ENCODE data around the gene ARMC5.
A peak's percentile ranks its signal among the peaks of the same experiment; 100 is the strongest.

The ARMC5 gene

GRCh38 chr16:31461201-31461920, 2.1 kb downstream of the ARMC5 start:
- DNase-seq (ENCODE audit: low read depth), result no peak

- DNase-seq (ENCODE audit: low read depth), result no peak
Observed at GRCh38 chr16:31461921-31462804, 2.9 kb downstream of the ARMC5 start.

- DNase-seq (ENCODE audit: low read depth), result no peak
Observed at GRCh38 chr16:31464348-31464769, 5.1 kb downstream of the ARMC5 start.

- no peak for DNase-seq (ENCODE audit: low read depth)
Observed at GRCh38 chr16:31464781-31465260, 5.5 kb downstream of the ARMC5 start.

- DNase-seq (ENCODE audit: low read depth), result no peak
Observed at GRCh38 chr16:31465788-31466370, 6.6 kb downstream of the ARMC5 start.

GRCh38 chr16:31466381-31466841, 7.1 kb downstream of the ARMC5 start:
- no peak for DNase-seq (ENCODE audit: low read depth)

- DNase-seq (ENCODE audit: low read depth), result no peak
Observed at GRCh38 chr16:31467151-31467773, 8.0 kb downstream of the ARMC5 start.

GRCh38 chr16:31467858-31468257, 8.6 kb downstream of the ARMC5 start:
- no peak for DNase-seq (ENCODE audit: low read depth)

- DNase-seq (ENCODE audit: low read depth), result no peak
Observed at GRCh38 chr16:31470615-31471014, 11.3 kb downstream of the ARMC5 start.

GRCh38 chr16:31471241-31471874, 12.1 kb downstream of the ARMC5 start:
- DNase-seq (ENCODE audit: low read depth), result no peak

GRCh38 chr16:31471875-31472708, 12.8 kb downstream of the ARMC5 start, which contains the start of gene TGFB1I1:
Gene TGFB1I1 (plus strand): TSS chr16:31472152. CDS start chr16:31472189, 37 bp downstream.
- DNase-seq (ENCODE audit: low read depth), result peak; percentile 45

GRCh38 chr16:31472709-31473203, 13.5 kb downstream of the ARMC5 start:
- peak; percentile 84 for DNase-seq (ENCODE audit: low read depth)

- DNase-seq (ENCODE audit: low read depth), result no peak
Observed at GRCh38 chr16:31473264-31473984, 14.1 kb downstream of the ARMC5 start.

GRCh38 chr16:31474173-31474714, 14.9 kb downstream of the ARMC5 start:
- DNase-seq (ENCODE audit: low read depth), result peak; percentile 78

GRCh38 chr16:31474773-31475738, 15.8 kb downstream of the ARMC5 start:
- no peak for DNase-seq (ENCODE audit: low read depth)

- DNase-seq (ENCODE audit: low read depth), result no peak
Observed at GRCh38 chr16:31475946-31476302, 16.6 kb downstream of the ARMC5 start.

GRCh38 chr16:31476303-31477219, 17.3 kb downstream of the ARMC5 start:
- no peak for DNase-seq (ENCODE audit: low read depth)
